ENCODE data around the gene QPRT. TPM values are rescaled to one million over a fixed set of nuclear protein-coding genes. Genes with fewer than 3 reads are reported as not detected.

Gene QPRT
- total RNA-seq, 1 donor from 2014 or later, result 34.7 TPM

GRCh38 chr16:29643596-29643995 is 35.4 kb upstream of the QPRT start:
- Mint-ChIP-seq H3K4me1 (ENCODE audit: low read depth, unreplicated experiment) (no peaks in the 10 kb centered on the region), H3K9me3 (ENCODE audit: unreplicated experiment) (peaks cover 5% of the 10 kb centered on the region), H3K36me3 (ENCODE audit: unreplicated experiment) (no peaks in the 10 kb centered on the region), H3K4me3 (ENCODE audit: unreplicated experiment) (no peak overlapping the region), H3K27me3 (ENCODE audit: unreplicated experiment) (peaks cover 4% of the 10 kb centered on the region), H3K27ac (ENCODE audit: unreplicated experiment) (no peak overlapping the region)
- TF ChIP-seq CTCF (IDR thresholded peaks at IDR 0.05; ENCODE audit: partially characterized antibody, unreplicated experiment), result no peak
- no peak for DNase-seq

DNA sequence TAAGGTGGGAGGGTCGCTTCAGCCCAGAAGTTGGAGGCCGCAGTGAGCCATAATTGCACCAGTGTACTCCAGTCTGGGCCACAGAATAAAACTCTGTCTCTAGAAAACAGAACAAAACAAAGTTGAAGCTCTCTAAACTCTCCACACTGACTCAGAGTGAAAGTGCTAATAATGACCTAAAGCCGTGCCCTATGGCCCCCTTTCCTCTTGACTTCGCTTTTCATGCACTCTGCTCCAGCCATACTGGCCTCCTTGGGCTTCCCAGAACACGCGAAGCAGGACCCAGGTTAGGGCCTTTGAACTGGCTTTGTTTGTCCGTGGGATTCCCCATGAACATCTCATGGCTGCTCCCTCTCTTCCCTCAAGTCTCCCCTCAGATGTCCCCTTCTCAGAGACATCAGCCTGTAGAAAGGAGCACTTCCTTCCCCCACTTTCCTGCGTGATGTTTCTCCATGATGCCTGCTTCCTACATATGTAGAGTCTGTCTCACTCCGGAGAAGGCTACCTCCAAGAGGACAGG is 34.6 kb upstream of the QPRT start:
- no peak overlapping the region for H3K4me3 Mint-ChIP-seq (ENCODE audit: unreplicated experiment)
- H3K36me3 Mint-ChIP-seq (ENCODE audit: unreplicated experiment), result no peaks in the 10 kb centered on the region
- H3K27me3 Mint-ChIP-seq (ENCODE audit: unreplicated experiment), result peaks cover 4% of the 10 kb centered on the region
- DNase-seq, result no peak
- H3K27ac Mint-ChIP-seq (ENCODE audit: unreplicated experiment), result no peak overlapping the region
- no peak for TF ChIP-seq CTCF (IDR thresholded peaks at IDR 0.05; ENCODE audit: partially characterized antibody, unreplicated experiment)
- no peaks in the 10 kb centered on the region for H3K4me1 Mint-ChIP-seq (ENCODE audit: low read depth, unreplicated experiment)
- H3K9me3 Mint-ChIP-seq (ENCODE audit: unreplicated experiment), result peaks cover 5% of the 10 kb centered on the region

DNA sequence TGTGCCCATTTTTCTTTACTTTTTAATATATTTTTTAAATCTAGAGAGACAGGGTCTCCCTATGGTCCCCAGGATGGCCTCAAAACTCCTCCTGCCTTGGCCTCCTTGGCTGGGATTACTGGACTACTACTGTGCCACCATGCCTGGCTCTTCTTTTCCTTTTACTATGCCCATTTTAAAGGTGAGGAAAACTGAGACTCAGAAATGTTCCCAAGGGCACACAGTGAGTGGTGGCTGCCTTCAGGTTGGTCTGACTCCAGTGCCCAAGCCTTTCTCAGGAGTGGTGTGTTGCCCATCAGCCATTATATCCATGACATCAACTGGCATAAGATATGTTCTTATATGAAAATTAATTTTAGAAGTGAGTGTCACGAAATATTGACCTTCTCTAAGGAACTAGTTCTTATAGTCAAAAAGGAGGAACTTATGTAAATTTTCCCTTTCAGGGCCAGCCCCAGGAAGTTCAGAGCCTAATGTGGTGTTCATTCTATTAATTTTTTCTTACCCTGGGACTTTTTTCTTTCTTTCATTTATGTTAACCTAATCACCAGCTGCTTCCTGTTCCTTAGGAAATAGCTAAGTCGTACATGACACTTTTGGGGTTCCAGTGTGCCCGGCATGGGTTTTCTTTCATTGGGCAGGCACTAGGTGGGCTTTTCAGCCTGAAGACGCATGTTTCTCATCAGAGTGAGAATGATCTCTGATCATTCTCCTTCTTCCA is 33.8 kb upstream of the QPRT start:
- no peak for DNase-seq
- Mint-ChIP-seq H3K27me3 (ENCODE audit: unreplicated experiment) (peaks cover 3% of the 10 kb centered on the region), H3K4me3 (ENCODE audit: unreplicated experiment) (no peak overlapping the region), H3K36me3 (ENCODE audit: unreplicated experiment) (no peaks in the 10 kb centered on the region), H3K4me1 (ENCODE audit: low read depth, unreplicated experiment) (no peaks in the 10 kb centered on the region), H3K27ac (ENCODE audit: unreplicated experiment) (no peak overlapping the region), H3K9me3 (ENCODE audit: unreplicated experiment) (peaks cover 5% of the 10 kb centered on the region)
- no peak for TF ChIP-seq CTCF (IDR thresholded peaks at IDR 0.05; ENCODE audit: partially characterized antibody, unreplicated experiment)

DNA sequence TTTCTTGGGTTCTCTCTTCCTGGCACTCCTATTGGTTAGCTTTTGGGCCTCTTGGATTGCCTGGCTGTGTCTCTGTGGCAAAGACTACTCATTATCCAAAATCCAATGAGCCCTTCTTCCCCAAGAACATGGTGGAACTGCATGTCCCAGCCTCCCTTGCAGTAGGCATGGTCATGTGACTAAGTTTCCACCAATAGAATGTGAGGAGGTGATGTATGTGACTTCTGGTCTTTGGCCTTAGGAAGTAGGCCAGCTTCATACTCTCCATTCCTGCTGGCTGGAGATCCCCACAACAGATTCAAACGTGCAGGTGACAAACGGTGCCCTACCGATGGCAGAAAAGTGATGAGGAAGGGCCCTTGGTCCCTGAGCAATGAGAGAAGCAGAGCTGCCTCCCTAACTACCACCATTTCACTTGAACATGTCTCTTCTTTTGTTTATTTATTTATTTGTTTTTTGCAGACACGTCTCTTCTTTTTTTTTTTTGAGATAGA is 33.2 kb upstream of the QPRT start:
- Mint-ChIP-seq H3K4me1 (ENCODE audit: low read depth, unreplicated experiment) (no peaks in the 10 kb centered on the region), H3K27me3 (ENCODE audit: unreplicated experiment) (no peaks in the 10 kb centered on the region), H3K36me3 (ENCODE audit: unreplicated experiment) (no peaks in the 10 kb centered on the region), H3K9me3 (ENCODE audit: unreplicated experiment) (peaks cover 3% of the 10 kb centered on the region), H3K27ac (ENCODE audit: unreplicated experiment) (no peak overlapping the region), H3K4me3 (ENCODE audit: unreplicated experiment) (no peak overlapping the region)
- no peak for TF ChIP-seq CTCF (IDR thresholded peaks at IDR 0.05; ENCODE audit: partially characterized antibody, unreplicated experiment)
- no peak for DNase-seq

DNA sequence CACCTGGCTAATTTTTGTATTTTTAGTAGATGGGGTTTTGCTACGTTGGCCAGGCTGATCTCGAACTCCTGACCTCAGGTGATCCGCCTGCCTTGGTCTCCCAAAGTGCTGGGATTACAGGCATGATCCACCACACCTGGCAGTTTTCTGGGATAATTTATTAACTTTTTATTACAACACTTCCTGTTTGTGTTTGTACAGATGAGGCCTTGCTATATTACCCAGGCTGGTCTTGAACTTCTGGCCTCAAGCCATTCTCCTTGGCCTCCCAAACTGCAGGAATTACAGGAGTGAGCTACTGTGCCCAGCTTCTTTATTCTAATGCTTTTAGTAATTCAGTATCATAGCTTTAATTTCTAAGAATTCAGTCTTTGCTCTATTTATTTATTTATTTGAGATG is 32.0 kb upstream of the QPRT start:
- H3K9me3 Mint-ChIP-seq (ENCODE audit: unreplicated experiment), result peaks cover 1% of the 10 kb centered on the region
- H3K27me3 Mint-ChIP-seq (ENCODE audit: unreplicated experiment), result no peaks in the 10 kb centered on the region
- H3K36me3 Mint-ChIP-seq (ENCODE audit: unreplicated experiment), result no peaks in the 10 kb centered on the region
- no peak overlapping the region for H3K27ac Mint-ChIP-seq (ENCODE audit: unreplicated experiment)
- TF ChIP-seq CTCF (IDR thresholded peaks at IDR 0.05; ENCODE audit: partially characterized antibody, unreplicated experiment), result no peak
- no peaks in the 10 kb centered on the region for H3K4me1 Mint-ChIP-seq (ENCODE audit: low read depth, unreplicated experiment)
- no peak overlapping the region for H3K4me3 Mint-ChIP-seq (ENCODE audit: unreplicated experiment)
- DNase-seq, result no peak
